Measurements from ENCODE around the gene PAPPA2.

DNA sequence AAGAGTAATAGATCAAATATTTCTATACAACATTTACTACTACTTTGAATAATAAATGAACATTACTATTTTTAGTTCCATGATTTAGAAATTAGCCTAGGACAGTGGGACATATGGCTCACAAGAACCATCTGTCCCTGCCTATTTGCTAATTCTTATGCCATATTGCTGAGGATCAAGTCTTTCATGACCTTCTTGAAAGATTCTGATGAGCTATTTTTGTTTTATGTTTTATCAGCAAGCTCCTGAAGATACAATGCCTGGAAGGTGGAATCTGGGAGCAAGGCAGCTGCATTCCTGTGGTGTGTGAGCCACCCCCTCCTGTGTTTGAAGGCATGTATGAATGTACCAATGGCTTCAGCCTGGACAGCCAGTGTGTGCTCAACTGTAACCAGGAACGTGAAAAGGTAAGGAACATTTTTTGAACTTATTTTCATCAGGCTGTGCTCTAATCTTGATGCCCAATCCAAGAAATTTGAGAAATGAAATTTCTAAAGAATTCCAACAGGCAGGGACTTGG, 326.7 kb downstream of the PAPPA2 start:
- TF ChIP-seq CTCF (IDR thresholded peaks at IDR 0.05; ENCODE audit: low read depth, low read length) (no peak), EZH2phosphoT487 (IDR thresholded peaks at IDR 0.05; ENCODE audit: low read depth) (no peak)

All from OCI-LY3 (cell line).